Body of pancreas (tissue), 4 donors: Measurements from ENCODE around the gene RALA.

ENCODE experiments used
- POLR2A ChIP-seq, 3 donors: fragments of 450-650 bp; IDR thresholded peaks; one replicate each; pipeline ENCODE4 v1.6.1; 2016; ENCODE audit warnings: antibody characterized with exemption in 3 of 3, mild to moderate bottlenecking in 2 of 3
- TF ChIP-seq, protein P1 (sequence below), 7 experiments: fragments of 450-650 bp in 4 of 7; fragments of 200-600 bp in 3 of 7; sonication (generic) in 3 of 7; IDR thresholded peaks; one replicate each; pipeline ENCODE4 v1.5.1; 2016 to 2019; ENCODE audit warnings: antibody characterized with exemption in 7 of 7

DNA sequence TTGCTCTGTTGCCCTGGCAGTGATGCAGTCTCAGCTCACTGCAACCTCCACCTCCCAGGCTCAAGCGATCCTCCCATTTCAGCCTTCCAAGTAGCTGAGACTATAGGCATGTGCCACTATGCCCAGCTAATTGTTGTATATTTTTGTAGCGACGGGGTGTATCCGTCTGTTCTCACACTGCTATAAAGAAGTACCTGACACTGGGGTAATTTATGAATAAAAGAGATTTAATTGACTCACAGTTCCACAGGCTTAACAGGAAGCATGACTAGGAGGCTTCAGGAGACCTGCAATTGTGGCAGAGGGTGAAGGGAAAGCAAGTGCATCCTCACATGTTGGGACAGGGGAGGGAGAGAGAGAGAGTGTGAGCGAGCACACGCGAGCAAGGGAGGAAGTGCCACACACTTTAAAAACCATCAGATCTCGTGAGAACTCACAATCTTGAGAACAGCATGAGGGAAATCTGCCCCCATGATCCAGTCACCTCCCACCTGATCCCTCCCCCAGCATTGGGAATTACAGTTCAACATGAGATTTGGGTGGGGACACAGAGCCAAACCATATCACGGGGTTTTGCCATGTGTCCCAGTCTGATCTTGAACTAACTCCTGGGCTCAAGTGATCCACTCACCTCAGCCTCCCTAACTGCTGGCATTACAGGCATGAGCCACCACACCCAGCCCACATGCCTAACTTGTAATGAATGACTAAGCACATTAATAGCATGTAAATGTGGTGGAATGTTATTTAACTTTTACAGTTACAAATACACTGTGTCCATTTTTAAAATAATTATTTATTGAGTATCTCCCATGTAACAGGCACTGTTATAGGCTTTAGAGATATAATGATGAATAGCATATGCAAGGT is 65.5 kb downstream of the RALA start:
- TF ChIP-seq, protein P1, sequence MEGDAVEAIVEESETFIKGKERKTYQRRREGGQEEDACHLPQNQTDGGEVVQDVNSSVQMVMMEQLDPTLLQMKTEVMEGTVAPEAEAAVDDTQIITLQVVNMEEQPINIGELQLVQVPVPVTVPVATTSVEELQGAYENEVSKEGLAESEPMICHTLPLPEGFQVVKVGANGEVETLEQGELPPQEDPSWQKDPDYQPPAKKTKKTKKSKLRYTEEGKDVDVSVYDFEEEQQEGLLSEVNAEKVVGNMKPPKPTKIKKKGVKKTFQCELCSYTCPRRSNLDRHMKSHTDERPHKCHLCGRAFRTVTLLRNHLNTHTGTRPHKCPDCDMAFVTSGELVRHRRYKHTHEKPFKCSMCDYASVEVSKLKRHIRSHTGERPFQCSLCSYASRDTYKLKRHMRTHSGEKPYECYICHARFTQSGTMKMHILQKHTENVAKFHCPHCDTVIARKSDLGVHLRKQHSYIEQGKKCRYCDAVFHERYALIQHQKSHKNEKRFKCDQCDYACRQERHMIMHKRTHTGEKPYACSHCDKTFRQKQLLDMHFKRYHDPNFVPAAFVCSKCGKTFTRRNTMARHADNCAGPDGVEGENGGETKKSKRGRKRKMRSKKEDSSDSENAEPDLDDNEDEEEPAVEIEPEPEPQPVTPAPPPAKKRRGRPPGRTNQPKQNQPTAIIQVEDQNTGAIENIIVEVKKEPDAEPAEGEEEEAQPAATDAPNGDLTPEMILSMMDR (IDR thresholded peaks at IDR 0.05): no peak
- no peak for TF ChIP-seq POLR2A (IDR thresholded peaks at IDR 0.05)
